Liver (tissue), 9 donors: ENCODE results near the gene SLC25A22. TPM values are rescaled to one million over a fixed set of nuclear protein-coding genes. Genes with fewer than 3 reads are reported as not detected.
A peak's percentile ranks its signal among the peaks of the same experiment; 100 is the strongest.

Experiments
- DNase-seq: peaks from one replicate; pipeline ENCODE4 v3.0.0-alpha.2; 2017; ENCODE audit warnings: low spot score
- H3K27ac ChIP-seq, 2 donors: one replicate each; pipeline ENCODE4 v1.7.0; 2013; ENCODE audit warnings: inconsistent platforms in 2 of 2, low read length in 2 of 2, control low read depth in 1 of 2, low read depth in 1 of 2, mild to moderate bottlenecking in 1 of 2
- H3K27me3 ChIP-seq, 4 donors: one replicate each; pipeline versions ENCODE4 v1.6.1 to v1.7.0; 2013; ENCODE audit warnings: low read length in 3 of 4, inconsistent platforms in 1 of 4, mild to moderate bottlenecking in 1 of 4, moderate library complexity in 1 of 4; ENCODE audit not compliant: control insufficient read depth in 4 of 4, insufficient read depth in 4 of 4
- H3K36me3 ChIP-seq, 4 donors: one replicate each; pipeline versions ENCODE4 v1.6.1 to v1.7.0; 2013; ENCODE audit warnings: low read length in 3 of 4, mild to moderate bottlenecking in 3 of 4, low read depth in 1 of 4, moderate library complexity in 1 of 4; ENCODE audit not compliant: control insufficient read depth in 4 of 4, insufficient read depth in 3 of 4
- H3K4me1 ChIP-seq, 4 donors: one replicate each; pipeline versions ENCODE4 v1.6.1 to v1.7.0; 2013; ENCODE audit warnings: low read length in 3 of 4, mild to moderate bottlenecking in 3 of 4, moderate library complexity in 1 of 4; ENCODE audit not compliant: control insufficient read depth in 4 of 4, insufficient read depth in 4 of 4
- H3K4me3 ChIP-seq, 3 donors: one replicate each; pipeline versions ENCODE4 v1.6.1 to v1.7.0; 2013; ENCODE audit warnings: low read length in 3 of 3, control low read depth in 1 of 3, low read depth in 1 of 3, mild to moderate bottlenecking in 1 of 3
- H3K9ac ChIP-seq, 2 donors: one replicate each; pipeline ENCODE4 v1.7.0; 2013; ENCODE audit warnings: low read length in 2 of 2, mild to moderate bottlenecking in 2 of 2, moderate library complexity in 2 of 2, control low read depth in 1 of 2, low read depth in 1 of 2
- H3K9me3 ChIP-seq, 4 donors: one replicate each; pipeline versions ENCODE4 v1.6.1 to v1.7.0; 2013; ENCODE audit warnings: low read length in 3 of 4; ENCODE audit not compliant: control insufficient read depth in 4 of 4
- ATF3 ChIP-seq: IDR thresholded peaks from 2 replicates; pipeline ENCODE4 v1.6.1; 2016; ENCODE audit warnings: antibody characterized with exemption
- CTCF ChIP-seq: fragments of 150-350 bp; IDR thresholded peaks from 2 replicates; pipeline ENCODE4 v1.5.1; 2017; ENCODE audit warnings: improper control_type of control experiment, low read depth, low read length; ENCODE audit not compliant: missing input control
- FOXA1 ChIP-seq: IDR thresholded peaks from 2 replicates; pipeline ENCODE4 v1.6.1; 2016; ENCODE audit warnings: antibody characterized with exemption
- FOXA2 ChIP-seq: IDR thresholded peaks from 2 replicates; pipeline ENCODE4 v1.6.1; 2016; ENCODE audit warnings: antibody characterized with exemption
- HNF4A ChIP-seq, 2 donors: conservative IDR thresholded peaks; 2 replicates each; pipeline ENCODE4 v1.6.1; 2016; ENCODE audit warnings: antibody characterized with exemption in 2 of 2, mild to moderate bottlenecking in 2 of 2
- HNF4G ChIP-seq: IDR thresholded peaks from 2 replicates; pipeline ENCODE4 v1.6.1; 2016; ENCODE audit warnings: antibody characterized with exemption
- JUND ChIP-seq, 2 donors: IDR thresholded peaks; 2 replicates each; pipeline ENCODE4 v1.6.1; 2016; ENCODE audit warnings: antibody characterized with exemption in 2 of 2
- NR2F2 ChIP-seq: IDR thresholded peaks from 2 replicates; pipeline ENCODE4 v1.6.1; 2016; ENCODE audit warnings: antibody characterized with exemption
- RXRA ChIP-seq, 2 donors: IDR thresholded peaks; 2 replicates each; pipeline ENCODE4 v1.6.1; 2017 to 2018; ENCODE audit warnings: antibody characterized with exemption in 2 of 2, mild to moderate bottlenecking in 1 of 2
- SP1 ChIP-seq: IDR thresholded peaks from 2 replicates; pipeline ENCODE4 v1.6.1; 2018; ENCODE audit warnings: antibody characterized with exemption, mild to moderate bottlenecking
- TAF1 ChIP-seq: conservative IDR thresholded peaks from 2 replicates; pipeline ENCODE4 v1.6.1; 2016; ENCODE audit warnings: antibody characterized with exemption, mild to moderate bottlenecking
- YY1 ChIP-seq: IDR thresholded peaks from 2 replicates; pipeline ENCODE4 v1.6.1; 2016; ENCODE audit warnings: antibody characterized with exemption, mild to moderate bottlenecking
- WGBS: extraction: QIAGEN DNeasy Blood & Tissue Kit; methylation state at CpG from one replicate; pipeline ENCODE4 v1.1.7; 2013; 5-methylcytosine and 5-hydroxymethylcytosine counted together
- polyA plus RNA-seq, 2 donors: library from polyadenylated mRNA; stranded (reverse) in 1 of 2; unstranded in 1 of 2; fragments of 200-250 nt in 1 of 2; fragments of >200 nt in 1 of 2; fragmentation: Nextera tagmentation in 1 of 2; extraction: Ambion mirVana in 1 of 2; gene quantifications; one replicate each; pipeline versions ENCODE4 v1.2.1 to v1.2.3, GENCODE V29; 2013 to 2015
- total RNA-seq, 2 donors: library from RNA; depleted of rRNA; stranded (reverse); fragments of >200 nt; gene quantifications; one replicate each; pipeline ENCODE4 v1.2.3, GENCODE V29; 2014
- TF ChIP-seq, protein P1 (sequence below): IDR thresholded peaks from 2 replicates; pipeline ENCODE4 v1.6.1; 2016; ENCODE audit warnings: antibody characterized with exemption, mild to moderate bottlenecking
- TF ChIP-seq, protein P2 (sequence below): IDR thresholded peaks from 2 replicates; pipeline ENCODE4 v1.6.1; 2016; ENCODE audit warnings: antibody characterized with exemption
- donor health status: healthy.
- donor health status: healthy.
- donor health status: healthy.
- donor health status: healthy.
- donor health status: healthy.

The SLC25A22 gene
- total and polyA plus RNA-seq, 4 donors = 5.3 to 26.8 (median 12.1) TPM

GRCh38 chr11:828506-829175 lies 30.6 kb upstream of the SLC25A22 start:
- H3K27me3 ChIP-seq = no peaks in the 10 kb centered on the region
- TF ChIP-seq ATF3 = no peak
- TF ChIP-seq FOXA1 = no peak
- no peak for TF ChIP-seq NR2F2
- no peak for TF ChIP-seq TAF1
- TF ChIP-seq HNF4G = no peak
- TF ChIP-seq FOXA2 = no peak
- TF ChIP-seq, protein P1, sequence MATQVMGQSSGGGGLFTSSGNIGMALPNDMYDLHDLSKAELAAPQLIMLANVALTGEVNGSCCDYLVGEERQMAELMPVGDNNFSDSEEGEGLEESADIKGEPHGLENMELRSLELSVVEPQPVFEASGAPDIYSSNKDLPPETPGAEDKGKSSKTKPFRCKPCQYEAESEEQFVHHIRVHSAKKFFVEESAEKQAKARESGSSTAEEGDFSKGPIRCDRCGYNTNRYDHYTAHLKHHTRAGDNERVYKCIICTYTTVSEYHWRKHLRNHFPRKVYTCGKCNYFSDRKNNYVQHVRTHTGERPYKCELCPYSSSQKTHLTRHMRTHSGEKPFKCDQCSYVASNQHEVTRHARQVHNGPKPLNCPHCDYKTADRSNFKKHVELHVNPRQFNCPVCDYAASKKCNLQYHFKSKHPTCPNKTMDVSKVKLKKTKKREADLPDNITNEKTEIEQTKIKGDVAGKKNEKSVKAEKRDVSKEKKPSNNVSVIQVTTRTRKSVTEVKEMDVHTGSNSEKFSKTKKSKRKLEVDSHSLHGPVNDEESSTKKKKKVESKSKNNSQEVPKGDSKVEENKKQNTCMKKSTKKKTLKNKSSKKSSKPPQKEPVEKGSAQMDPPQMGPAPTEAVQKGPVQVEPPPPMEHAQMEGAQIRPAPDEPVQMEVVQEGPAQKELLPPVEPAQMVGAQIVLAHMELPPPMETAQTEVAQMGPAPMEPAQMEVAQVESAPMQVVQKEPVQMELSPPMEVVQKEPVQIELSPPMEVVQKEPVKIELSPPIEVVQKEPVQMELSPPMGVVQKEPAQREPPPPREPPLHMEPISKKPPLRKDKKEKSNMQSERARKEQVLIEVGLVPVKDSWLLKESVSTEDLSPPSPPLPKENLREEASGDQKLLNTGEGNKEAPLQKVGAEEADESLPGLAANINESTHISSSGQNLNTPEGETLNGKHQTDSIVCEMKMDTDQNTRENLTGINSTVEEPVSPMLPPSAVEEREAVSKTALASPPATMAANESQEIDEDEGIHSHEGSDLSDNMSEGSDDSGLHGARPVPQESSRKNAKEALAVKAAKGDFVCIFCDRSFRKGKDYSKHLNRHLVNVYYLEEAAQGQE = no peak
- no peak for TF ChIP-seq YY1
- no peak for TF ChIP-seq CTCF
- no peak for TF ChIP-seq RXRA (IDR thresholded peaks at IDR 0.05)
- no peak for TF ChIP-seq HNF4A (conservative IDR thresholded peaks at IDR 0.05)
- TF ChIP-seq SP1 = no peak
- TF ChIP-seq, protein P2, sequence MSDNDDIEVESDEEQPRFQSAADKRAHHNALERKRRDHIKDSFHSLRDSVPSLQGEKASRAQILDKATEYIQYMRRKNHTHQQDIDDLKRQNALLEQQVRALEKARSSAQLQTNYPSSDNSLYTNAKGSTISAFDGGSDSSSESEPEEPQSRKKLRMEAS = no peak
- no peak for TF ChIP-seq JUND (IDR thresholded peaks at IDR 0.05)

DNA sequence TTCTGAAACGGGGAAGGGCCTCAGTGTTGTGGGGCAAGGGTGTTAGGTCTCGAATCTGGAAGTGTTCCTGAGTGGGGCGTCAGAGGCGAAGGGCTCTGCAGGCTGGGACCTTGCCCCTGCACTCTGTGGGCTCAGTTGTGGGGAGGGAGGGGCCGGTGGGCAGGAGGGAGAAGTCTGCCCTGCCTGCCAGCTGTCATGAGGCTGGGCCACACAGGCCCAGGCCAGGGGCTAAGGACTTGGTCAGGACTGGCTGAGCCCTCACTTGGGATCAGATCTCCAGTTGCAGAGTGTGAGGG lies 29.8 kb upstream of the SLC25A22 start, which contains the start of gene CRACR2B:
Gene CRACR2B, plus strand, starts transcription at position 23 of the 296 bp plus-strand sequence. CDS start 689 bp downstream, outside the sequence.
- no peak within 1 kb of the TSS for H3K9ac ChIP-seq
- H3K4me3 ChIP-seq = peak within 1 kb of the TSS in 1 of 3 donors; percentile 51
- no peaks in the 10 kb centered on the region for H3K9me3 ChIP-seq
- WGBS = 67% methylated on average over 5 of the region's 5 CpGs
- H3K27ac ChIP-seq = peak within 1 kb of the TSS in 1 of 2 donors; percentile 16
- peaks cover 57 to 91% (median 71%) of the 10 kb centered on the region in 4 donors for H3K4me1 ChIP-seq
- peaks cover 0 to 11% (median 3%) of the 10 kb centered on the region in 4 donors for H3K36me3 ChIP-seq
- no peak for TF ChIP-seq ATF3
- TF ChIP-seq YY1 = no peak
- no peak for TF ChIP-seq HNF4A (conservative IDR thresholded peaks at IDR 0.05)
- no peaks in the 10 kb centered on the region for H3K27me3 ChIP-seq
- no peak for DNase-seq

More at GRCh38 chr11:828506-829175, 30.6 kb upstream of the SLC25A22 start:
- Histone ChIP-seq H3K9me3 (no peaks in the 10 kb centered on the region), H3K27ac (peak overlapping the region; percentile 14 to 43), H3K9ac (no peak overlapping the region), H3K4me3 (no peak overlapping the region), H3K36me3 (peaks cover 0 to 7% (median 3%) of the 10 kb centered on the region in 4 donors), H3K4me1 (peaks cover 56 to 90% (median 69%) of the 10 kb centered on the region in 4 donors)
- no peak for DNase-seq
- WGBS = 75% methylated on average over 21 of the region's 21 CpGs
